SK-N-SH (cell line): ENCODE results near the gene PHF21A.

Source experiments
- CTCF ChIP-seq: fragments of 200-600 bp; sonication (generic); IDR thresholded peaks from 2 replicates; pipeline ENCODE4 v1.6.1; 2017; ENCODE audit warnings: antibody characterized with exemption, mild to moderate bottlenecking, moderate library complexity
- EP300 ChIP-seq, 2 experiments: IDR thresholded peaks; 2 replicates each; pipeline versions ENCODE4 v1.4.0 to v1.6.1; 2012; ENCODE audit warnings: borderline replicate concordance in 1 of 2, low read depth in 1 of 2, low read length in 1 of 2
- GATA2 ChIP-seq: sonication (generic); formaldehyde crosslinking; IDR thresholded peaks from 2 replicates; pipeline ENCODE4 v1.5.0; 2020; ENCODE audit warnings: mild to moderate bottlenecking, missing genetic modification reagents
- MAX ChIP-seq: IDR thresholded peaks from 2 replicates; pipeline ENCODE4 v1.4.0; 2012; ENCODE audit warnings: low read depth
- POLR2AphosphoS5 ChIP-seq: IDR thresholded peaks from 2 replicates; pipeline ENCODE4 v1.6.1; 2012; ENCODE audit warnings: low read depth, low read length
- REST ChIP-seq: IDR thresholded peaks from 2 replicates; pipeline ENCODE4 v1.6.1; 2012; ENCODE audit warnings: mild to moderate bottlenecking, low read depth, low read length, moderate library complexity
- SIN3A ChIP-seq: IDR thresholded peaks from 2 replicates; pipeline ENCODE4 v1.6.1; 2012; ENCODE audit warnings: low read depth, mild to moderate bottlenecking, low read length, moderate library complexity, borderline replicate concordance
- TAF1 ChIP-seq: IDR thresholded peaks from 2 replicates; pipeline ENCODE4 v1.6.1; 2012; ENCODE audit warnings: low read depth, mild to moderate bottlenecking, low read length, moderate library complexity, borderline replicate concordance
- USF2 ChIP-seq: fragments of 150-350 bp; IDR thresholded peaks from 2 replicates; pipeline ENCODE4 v1.6.1; 2017; ENCODE audit warnings: antibody characterized with exemption, low read length, low read depth, borderline replicate concordance
- YY1 ChIP-seq: IDR thresholded peaks from 2 replicates; pipeline ENCODE4 v1.4.0; 2012; ENCODE audit warnings: low read depth, mild to moderate bottlenecking

- TF ChIP-seq GATA2 (CRISPR knock-in tag) (no peak), CTCF (no peak), SIN3A (no peak), POLR2AphosphoS5 (no peak), EP300 (IDR thresholded peaks at IDR 0.05; ENCODE audit: borderline replicate concordance in 1 of 2, low read depth in 1 of 2, low read length in 1 of 2) (no peak), TAF1 (no peak), USF2 (no peak), REST (no peak), MAX (no peak), YY1 (no peak)
Observed at GRCh38 chr11:46107408-46107718, 13.9 kb downstream of the PHF21A start.
